GM18907 (cell line): ENCODE data around the gene CDK8.

Experiments used
- ATAC-seq: cut with Tn5 transposase; IDR thresholded peaks from one replicate; pipeline ENCODE4 v1.9.1; 2021; ENCODE audit warnings: mild to moderate bottlenecking, moderate library complexity; ENCODE audit not compliant: unreplicated experiment

The CDK8 gene

DNA sequence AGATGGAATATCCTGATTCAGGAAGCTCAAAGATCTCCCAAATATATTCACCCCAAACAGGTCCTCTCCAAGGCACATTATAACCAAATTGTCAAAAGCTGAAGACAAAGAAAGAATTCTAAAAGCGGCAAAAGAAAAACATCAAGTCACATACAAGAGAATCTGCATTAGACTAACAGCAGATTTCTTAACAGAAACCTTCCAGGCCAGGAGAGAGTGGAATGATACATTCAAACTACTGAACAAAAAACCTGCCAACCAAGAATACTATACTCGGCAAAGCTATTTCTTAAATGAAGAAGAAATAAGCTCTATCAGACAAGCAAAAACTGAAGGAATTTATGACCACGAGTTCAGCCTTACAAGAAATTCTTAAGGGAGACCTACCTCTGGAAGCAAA is 183.0 kb downstream of the CDK8 start:
- ATAC-seq: no peak

GRCh38 chr13:26440111-26440510 is 186.2 kb downstream of the CDK8 start:
- no peak for ATAC-seq

GRCh38 chr13:26441476-26441875 is 187.5 kb downstream of the CDK8 start:
- no peak for ATAC-seq

- no peak for ATAC-seq
Measured at GRCh38 chr13:26442541-26442940, 188.6 kb downstream of the CDK8 start.

- ATAC-seq: no peak
Measured at GRCh38 chr13:26445092-26445491, 191.2 kb downstream of the CDK8 start.

DNA sequence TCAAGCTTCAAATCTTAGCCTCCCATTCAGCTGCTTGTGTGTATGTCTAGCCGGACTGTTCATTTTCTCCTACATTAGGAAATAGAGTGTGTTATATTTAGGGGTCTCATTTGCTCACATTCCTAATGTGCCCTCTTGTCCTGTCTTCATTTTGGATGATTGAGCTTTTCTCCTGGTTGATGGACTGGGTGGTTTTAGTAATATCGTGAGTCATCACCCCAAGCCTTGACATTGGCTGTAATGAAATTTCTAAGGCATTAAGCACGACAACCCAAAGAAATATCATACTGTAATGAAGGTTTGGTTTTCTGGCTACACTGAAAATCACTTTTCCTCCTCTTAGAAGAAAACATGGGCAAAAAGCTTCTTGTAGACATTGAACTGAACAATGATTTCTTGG is 192.8 kb downstream of the CDK8 start:
- no peak for ATAC-seq

DNA sequence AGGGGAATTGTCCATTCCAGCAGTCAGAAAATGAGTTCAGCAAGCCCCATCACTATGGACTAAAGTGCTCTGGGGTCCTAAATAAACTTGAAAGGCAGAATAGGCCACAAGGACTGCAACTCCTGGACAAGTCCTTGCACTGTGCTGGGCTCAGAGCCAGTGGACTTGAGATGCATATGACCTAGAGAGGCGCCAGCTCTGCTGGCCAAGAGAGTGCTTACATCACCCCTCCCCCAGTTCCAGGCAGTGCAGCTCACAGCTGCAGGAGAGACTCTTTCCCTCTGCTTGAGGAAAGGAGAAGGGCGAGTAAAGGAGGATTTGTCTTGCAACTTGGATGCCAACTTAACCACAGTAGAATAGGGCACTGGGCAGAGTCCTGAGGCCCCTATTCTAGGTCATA is 194.1 kb downstream of the CDK8 start:
- ATAC-seq: no peak

DNA sequence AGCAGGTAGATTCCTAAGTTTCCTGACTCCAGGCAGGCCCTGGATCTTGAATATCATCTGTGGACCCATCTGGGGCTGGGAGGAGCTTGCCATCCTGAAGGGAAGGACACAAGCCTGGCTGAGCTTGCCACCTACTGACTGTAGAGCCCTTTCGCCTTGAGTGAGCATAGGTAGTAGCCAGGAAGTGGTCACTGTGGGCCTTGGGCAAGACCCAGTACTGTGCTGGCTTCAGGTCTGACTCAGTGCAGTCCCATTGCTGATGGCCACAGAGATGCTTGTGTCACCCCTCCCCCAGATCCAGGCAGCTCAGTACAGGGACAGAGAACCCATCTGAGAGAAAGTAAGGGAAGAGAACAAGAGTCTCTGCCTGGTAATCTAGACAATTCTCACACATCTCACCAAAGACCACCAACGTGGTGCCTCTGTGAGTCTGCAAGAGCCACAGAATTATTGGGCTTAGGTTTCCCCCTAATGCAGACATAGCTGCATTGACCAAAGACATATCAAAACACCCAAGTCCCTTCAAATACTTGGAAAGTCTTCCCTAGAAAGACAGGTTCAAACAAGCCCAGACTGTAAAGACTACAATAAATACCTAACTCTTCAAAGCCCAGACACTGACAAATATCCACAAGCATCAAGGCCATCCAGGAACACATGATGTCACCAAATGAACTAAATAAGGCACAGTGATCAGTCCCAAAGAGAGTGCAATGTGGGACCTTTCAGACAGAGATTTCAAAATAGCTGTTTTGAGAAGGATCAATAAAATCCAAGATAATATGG is 195.3 kb downstream of the CDK8 start:
- no peak for ATAC-seq
